NCI-H1105 treated with DMSO at 0.1 percent for 48 hours (cell line): Measurements from ENCODE around the gene USP28.
"Not testable (repeated sequence)": the region's sequence is repeated elsewhere in the genome, so short reads cannot be mapped to it uniquely, and the experiment has no call there.

Experiments
- DNase-seq: peaks from one replicate; lab custom pipeline; 2025; lab: John Stamatoyannopoulos, UW

The USP28 gene

DNA sequence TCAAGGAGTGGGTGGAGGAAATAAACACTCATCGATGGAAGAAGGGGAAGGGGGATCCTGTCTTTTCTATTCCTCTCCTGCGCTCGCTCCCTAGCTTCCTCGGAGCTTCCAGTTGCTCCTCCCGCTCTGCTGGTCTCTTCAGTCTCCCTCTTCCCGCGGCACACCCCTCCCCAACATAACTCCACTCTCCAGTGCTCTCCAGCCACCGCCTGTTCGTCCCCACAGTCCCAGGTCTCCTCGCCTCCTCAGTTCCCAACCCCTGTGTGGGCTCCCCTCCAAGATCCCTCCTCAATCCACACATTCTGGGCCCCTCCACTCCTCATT is 102.3 kb downstream of the USP28 start:
- peak; percentile 18 for DNase-seq

DNA sequence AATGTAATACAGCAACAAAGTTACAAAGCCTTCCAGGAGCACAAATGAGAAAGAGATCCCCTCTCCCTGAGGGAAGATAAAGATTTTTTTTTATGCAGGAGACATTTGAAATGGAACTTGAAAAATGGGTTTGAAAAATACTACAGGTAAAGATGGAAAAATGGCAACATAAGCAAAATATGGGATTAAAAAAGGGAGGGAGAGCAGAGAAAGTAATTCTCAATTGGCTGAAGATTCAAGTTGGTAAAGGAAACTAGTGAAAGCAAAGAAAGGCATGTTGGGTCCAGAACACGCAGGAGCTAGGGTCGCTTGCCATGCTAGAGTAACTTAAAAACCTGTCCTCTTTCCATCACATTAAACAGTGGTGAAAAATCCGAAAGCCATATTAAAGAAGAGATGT is 103.4 kb downstream of the USP28 start:
- DNase-seq: no peak

DNA sequence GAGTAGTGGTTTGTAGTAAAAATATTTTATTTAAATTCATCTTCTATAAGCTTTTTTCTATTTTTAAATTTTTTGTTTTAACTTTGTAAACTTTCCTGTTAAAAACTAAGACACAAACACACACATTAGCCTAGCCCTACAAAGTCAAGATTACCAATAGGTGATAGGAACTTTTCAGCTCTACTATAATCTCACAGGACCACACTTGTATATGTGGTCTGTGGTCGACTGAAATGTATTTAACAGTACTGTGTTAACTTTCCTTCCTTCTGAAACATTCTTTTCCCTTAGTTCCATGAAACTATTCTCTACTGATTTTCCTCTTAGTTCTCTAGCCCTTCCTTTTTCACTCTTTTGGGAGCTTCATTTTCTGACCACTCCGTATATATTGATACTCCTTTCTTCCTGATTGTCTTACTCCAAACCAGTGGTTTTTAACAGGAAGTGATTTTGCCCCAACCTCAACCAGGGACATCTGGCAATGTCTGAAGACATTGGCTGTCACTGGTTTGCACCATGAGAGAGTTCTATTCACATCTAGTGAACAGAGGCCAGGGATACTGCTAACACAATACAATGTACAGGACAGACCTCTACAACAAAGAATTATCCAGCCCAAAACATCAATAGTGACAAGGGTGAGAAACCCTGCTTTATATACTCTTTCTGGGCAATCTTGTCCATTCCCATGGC is 110.7 kb downstream of the USP28 start:
- no peak for DNase-seq

DNA sequence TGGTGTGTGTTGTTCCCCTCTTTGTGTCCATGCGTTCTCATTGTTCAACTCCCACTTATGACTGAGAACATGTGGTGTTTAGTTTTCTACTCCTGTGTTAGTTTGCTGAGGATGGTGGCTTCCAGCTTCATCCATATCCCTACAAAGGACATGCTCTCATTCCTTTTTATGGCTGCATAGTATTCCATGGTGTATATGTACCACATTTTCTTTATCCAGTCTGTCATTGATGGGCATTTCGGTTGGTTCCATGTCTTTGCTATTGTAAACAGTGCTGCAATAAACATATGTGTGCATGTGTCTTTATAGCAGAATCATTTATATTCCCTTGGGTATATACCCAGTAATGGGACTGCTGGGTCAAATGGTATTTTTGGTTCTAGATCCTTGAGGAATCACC is 112.3 kb downstream of the USP28 start:
- DNase-seq: not testable (repeated sequence)

DNA sequence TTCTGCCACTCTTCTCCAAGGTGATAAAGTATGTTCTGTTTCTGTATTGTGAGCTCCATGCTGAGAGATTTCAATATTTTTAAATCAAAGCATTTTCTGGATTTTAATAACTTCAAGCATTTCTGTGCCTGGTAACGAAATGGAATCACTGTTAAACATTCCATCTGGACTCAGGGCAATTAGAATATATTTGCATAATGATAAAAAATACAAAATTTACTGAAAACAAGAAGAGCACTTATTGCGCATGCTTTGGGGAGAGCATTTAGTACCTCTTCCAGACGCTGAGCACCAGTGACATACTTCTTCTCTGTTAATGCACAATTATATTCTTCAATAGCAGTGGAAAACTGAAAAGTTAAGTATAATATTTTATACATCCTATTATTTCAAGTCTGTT is 115.1 kb downstream of the USP28 start:
- DNase-seq: no peak

DNA sequence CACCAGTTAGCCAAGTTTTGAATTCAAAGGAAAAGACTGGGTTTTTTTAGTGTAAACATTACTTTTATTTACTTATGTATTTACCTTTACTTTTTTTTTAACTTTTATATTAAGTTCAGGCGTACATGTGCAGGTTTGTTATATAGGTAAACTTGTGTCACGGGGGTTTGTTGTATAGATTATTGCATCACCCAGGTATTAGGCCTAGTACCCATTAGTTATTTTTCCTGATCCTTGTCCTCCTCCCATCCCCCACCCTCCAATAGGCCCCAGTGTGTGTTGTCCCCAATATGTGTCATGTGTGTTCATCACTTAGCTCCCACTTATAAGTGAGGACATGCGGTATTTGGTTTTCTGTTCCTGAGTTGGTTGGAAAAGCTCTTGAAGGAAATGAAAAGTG is 122.4 kb downstream of the USP28 start:
- DNase-seq: no peak
